Superior temporal gyrus (tissue), 1 donor: ENCODE data around the gene TBC1D13.
A peak's percentile ranks its signal among the peaks of the same experiment; 100 is the strongest.
"Not testable (repeated sequence)": the region's sequence is repeated elsewhere in the genome, so short reads cannot be mapped to it uniquely, and the experiment has no call there.

Experiments used
- DNase-seq: peaks from one replicate; pipeline ENCODE4 v3.0.0-alpha.2; 2016; ENCODE audit errors: extremely low spot score

TBC1D13 gene

GRCh38 chr9:128786681-128787601, at the start of gene TBC1D13:
TBC1D13 (plus strand) TSS chr9:128787253; CDS start chr9:128787354, 101 bp downstream.
- DNase-seq = peak; percentile 81

GRCh38 chr9:128742401-128742800, 44.7 kb upstream of the TBC1D13 start:
- no peak for DNase-seq

- DNase-seq = no peak
These were observed 43.6 kb upstream of the TBC1D13 start for GRCh38 chr9:128743421-128743820.

- no peak for DNase-seq
These were observed 39.8 kb upstream of the TBC1D13 start for GRCh38 chr9:128747241-128747640.

- no peak for DNase-seq
These were observed 36.0 kb upstream of the TBC1D13 start for GRCh38 chr9:128750926-128751595.

- no peak for DNase-seq
These were observed 33.4 kb upstream of the TBC1D13 start for GRCh38 chr9:128753627-128754026.

- DNase-seq = no peak
These were observed 29.5 kb upstream of the TBC1D13 start for GRCh38 chr9:128757602-128758001.

- no peak for DNase-seq
These were observed 24.2 kb upstream of the TBC1D13 start for GRCh38 chr9:128762671-128763449.

- no peak for DNase-seq
These were observed 22.7 kb upstream of the TBC1D13 start for GRCh38 chr9:128764361-128764760.

- DNase-seq = no peak
These were observed 21.6 kb upstream of the TBC1D13 start for GRCh38 chr9:128765499-128765898.

GRCh38 chr9:128768606-128769005, 18.4 kb upstream of the TBC1D13 start:
- no peak for DNase-seq

- DNase-seq = no peak
These were observed 16.6 kb upstream of the TBC1D13 start for GRCh38 chr9:128770286-128771030.

GRCh38 chr9:128771094-128771721, 15.8 kb upstream of the TBC1D13 start:
- peak; percentile 23 for DNase-seq

GRCh38 chr9:128771745-128772519, 15.1 kb upstream of the TBC1D13 start, which contains the start of gene ZER1:
ZER1 (minus strand) TSS chr9:128771927; CDS start chr9:128755565, 16,362 bp downstream.
- peak; percentile 92 for DNase-seq

- no peak for DNase-seq
These were observed 14.0 kb upstream of the TBC1D13 start for GRCh38 chr9:128773049-128773448.

- no peak for DNase-seq
These were observed 12.2 kb upstream of the TBC1D13 start for GRCh38 chr9:128774804-128775203.

GRCh38 chr9:128780093-128780492, 7.0 kb upstream of the TBC1D13 start:
- not testable (repeated sequence) for DNase-seq

GRCh38 chr9:128781187-128782070, 5.6 kb upstream of the TBC1D13 start:
- DNase-seq = no peak

GRCh38 chr9:128782669-128783068, 4.4 kb upstream of the TBC1D13 start:
- DNase-seq = no peak
